ENCODE data around the gene ITGAL. TPM values are rescaled to one million over a fixed set of nuclear protein-coding genes. Genes with fewer than 3 reads are reported as not detected.

Gene ITGAL
- total and polyA plus RNA-seq, 2 of the 13 experiments (the other 11 are each of a cell fraction or from before 2014, with no cell fraction given): 0.86 to 1.2 TPM

- TF ChIP-seq CEBPZ (IDR thresholded peaks at IDR 0.05; ENCODE audit: low read length) (no peak), ZNF616 (CRISPR knock-in tag; IDR thresholded peaks at IDR 0.05; ENCODE audit: low read depth) (0 out of 2 replicates have a peak, but pooled peaks have one; percentile 75), ZNF432 (CRISPR knock-in tag; IDR thresholded peaks at IDR 0.05; ENCODE audit: borderline replicate concordance) (no peak), ZNF761 (CRISPR knock-in tag; conservative IDR thresholded peaks at IDR 0.05) (peak; percentile 56), HNF1B (CRISPR knock-in tag; IDR thresholded peaks at IDR 0.05) (peak; percentile 77), TBX2 (CRISPR knock-in tag; IDR thresholded peaks at IDR 0.05; ENCODE audit: borderline replicate concordance) (peak; percentile 93), TFE3 (CRISPR knock-in tag; IDR thresholded peaks at IDR 0.05) (peak; percentile 56; the same call in 1 of the 2 replicates), ZNF597 (CRISPR knock-in tag; IDR thresholded peaks at IDR 0.05) (no peak), HOXA9 (CRISPR knock-in tag; IDR thresholded peaks at IDR 0.05; ENCODE audit: borderline replicate concordance) (peak; percentile 76), CENPBD1 (CRISPR knock-in tag; IDR thresholded peaks at IDR 0.05; ENCODE audit: borderline replicate concordance, low read depth) (no peak), ZBTB39 (CRISPR knock-in tag; IDR thresholded peaks at IDR 0.05) (no peak), ZUFSP (CRISPR knock-in tag; IDR thresholded peaks at IDR 0.05; ENCODE audit: borderline replicate concordance) (no peak), POGZ (CRISPR knock-in tag; IDR thresholded peaks at IDR 0.05) (peak; percentile 75), ADNP (CRISPR knock-in tag; IDR thresholded peaks at IDR 0.05) (no peak), KLF6 (CRISPR knock-in tag; IDR thresholded peaks at IDR 0.05) (peak; percentile 64), FOXJ3 (CRISPR knock-in tag; IDR thresholded peaks at IDR 0.05; ENCODE audit: borderline replicate concordance) (no peak)
Measured at GRCh38 chr16:30534368-30535105, 62.0 kb downstream of the ITGAL start, which contains the start of gene ZNF747 (continued).
